ENCODE data around the gene DEFB127. TPM values are rescaled to one million over a fixed set of nuclear protein-coding genes. Genes with fewer than 3 reads are reported as not detected.

The DEFB127 gene
- total and polyA plus RNA-seq, 2 of the 8 experiments (the other 6 are each of a cell fraction or from before 2014, with no cell fraction given), result not detected

DNA sequence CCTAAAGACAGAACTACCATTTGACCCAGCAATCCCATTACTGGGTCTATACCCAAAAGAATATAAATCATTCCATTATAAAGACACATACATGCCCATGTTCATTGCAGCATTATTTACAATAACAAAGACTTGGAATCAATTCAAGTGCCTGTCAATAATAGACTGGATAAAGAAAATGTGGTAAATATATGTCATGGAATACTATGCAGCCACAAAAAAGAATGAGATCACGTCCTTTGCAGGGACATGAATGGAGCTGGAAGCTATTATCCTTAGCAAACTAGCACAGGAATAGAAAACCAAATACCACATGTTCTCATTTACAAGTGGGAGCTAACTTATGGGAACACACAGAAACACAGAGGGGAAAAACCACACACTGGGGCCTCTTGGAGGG is 41.0 kb downstream of the DEFB127 start:
- no peak overlapping the region for H2BK20ac ChIP-seq (ENCODE audit: low read length)
- 63% methylated on average over 1 of the region's 1 CpG; no CpG with 5 or more reads in 1 of the 2 experiments for WGBS, 2 experiments (ENCODE audit: extremely low coverage in 1 of 2, insufficient coverage in 1 of 2, insufficient read length in 1 of 2, insufficient replicate concordance in 2 of 2, low coverage in 1 of 2, low lambda C conversion rate in 2 of 2, missing lambda C conversion rate in 1 of 2)
- H3K56ac ChIP-seq (replicated peaks; ENCODE audit: insufficient read length, low read depth, low read length), result no peak overlapping the region
- no peaks in the 10 kb centered on the region for H3K27me3 ChIP-seq (replicated peaks in 1 of 4; ENCODE audit: control insufficient read depth in 3 of 4, extremely low read depth in 1 of 4, insufficient read depth in 3 of 4, low read length in 3 of 4)
- H2BK12ac ChIP-seq (ENCODE audit: low read depth, low read length), result no peak overlapping the region
- no peaks in the 10 kb centered on the region for H4K20me1 ChIP-seq (replicated peaks in 1 of 2; ENCODE audit: control insufficient read depth in 1 of 2, insufficient read depth in 2 of 2, low read length in 2 of 2)
- H3K4me3 ChIP-seq (ENCODE audit: extremely low read depth in 1 of 4, insufficient read depth in 2 of 4, low read depth in 3 of 4, low read length in 4 of 4), result no peak overlapping the region
- H2AK5ac ChIP-seq (ENCODE audit: low read depth, low read length), result no peak overlapping the region
- H3K23ac ChIP-seq (ENCODE audit: insufficient read length), result no peak overlapping the region
- no peak overlapping the region for H4K5ac ChIP-seq (ENCODE audit: insufficient read length, low read depth, low read length)
- H2BK15ac ChIP-seq (ENCODE audit: low read length), result no peak overlapping the region
- no peak for DNase-seq (ENCODE audit: low read depth in 1 of 2, low spot score in 2 of 2)
- no peak overlapping the region for H3K18ac ChIP-seq (ENCODE audit: extremely low read depth, low read length)
- H2AFZ ChIP-seq (ENCODE audit: low read length), result no peak overlapping the region
- H2BK5ac ChIP-seq (ENCODE audit: low read depth, low read length), result no peak overlapping the region
- no peak overlapping the region for H3K14ac ChIP-seq (ENCODE audit: insufficient read length)
- no peak overlapping the region for H4K8ac ChIP-seq (ENCODE audit: extremely low read depth, insufficient read depth, low read length)
- H3K27ac ChIP-seq (ENCODE audit: low read depth, low read length), result no peak overlapping the region
- H3K4me2 ChIP-seq (ENCODE audit: insufficient read depth in 1 of 2, low read depth in 2 of 2, low read length in 2 of 2), result no peak overlapping the region
- no peaks in the 10 kb centered on the region for H3K4me1 ChIP-seq (replicated peaks in 1 of 4; ENCODE audit: control insufficient read depth in 3 of 4, insufficient read depth in 4 of 4, low read length in 3 of 4)
- POLR2A ChIA-PET (ENCODE audit: partially characterized antibody), result no interaction called here
- peaks cover 38 to 55% of the 10 kb centered on the region in 2 experiments for H3K9me3 ChIP-seq (ENCODE audit: insufficient read depth in 2 of 2, low read depth in 1 of 2, low read length in 1 of 2)
- H3K9ac ChIP-seq (replicated peaks in 1 of 4; ENCODE audit: extremely low read depth in 1 of 4, low read depth in 3 of 4, low read length in 3 of 4), result no peak overlapping the region
- H3K36me3 ChIP-seq (ENCODE audit: control insufficient read depth in 2 of 4, insufficient read depth in 4 of 4, low read length in 3 of 4), result no peaks in the 10 kb centered on the region
- H3K79me1 ChIP-seq (ENCODE audit: low read depth, low read length), result no peaks in the 10 kb centered on the region
- no peaks in the 10 kb centered on the region for H3K79me2 ChIP-seq (ENCODE audit: control insufficient read depth in 1 of 2, insufficient read depth in 2 of 2, low read length in 2 of 2)
- H3K4ac ChIP-seq (replicated peaks; ENCODE audit: insufficient read length, low read depth, low read length), result no peak overlapping the region
- CTCF ChIA-PET (ENCODE audit: partially characterized antibody), result no interaction called here
- FAIRE-seq, result no peak
- H4K91ac ChIP-seq (replicated peaks; ENCODE audit: insufficient read length, low read length), result no peak overlapping the region
- H3K23me2 ChIP-seq (ENCODE audit: low read depth, low read length), result no peaks in the 10 kb centered on the region
- no peak overlapping the region for H2BK120ac ChIP-seq (replicated peaks; ENCODE audit: low read depth, low read length)
- TF ChIP-seq TAF7 (optimal IDR thresholded peaks at IDR 0.05; ENCODE audit: borderline replicate concordance, low read depth, low read length), result no peak
- no peak for TF ChIP-seq SP1 (IDR thresholded peaks at IDR 0.05; ENCODE audit: low read depth, low read length)
- no peak for TF ChIP-seq JUN (IDR thresholded peaks at IDR 0.05; ENCODE audit: low read depth, low read length)
- TF ChIP-seq SIN3A (conservative IDR thresholded peaks at IDR 0.05 in 1 of 2, IDR thresholded peaks at IDR 0.05 in 1 of 2; ENCODE audit: low read depth in 1 of 2, low read length in 2 of 2), result no peak
- TF ChIP-seq RNF2 (IDR thresholded peaks at IDR 0.05; ENCODE audit: borderline replicate concordance, low read depth, low read length, missing control alignments, poor library complexity, severe bottlenecking), result no peak
- no peak for TF ChIP-seq CTBP2 (IDR thresholded peaks at IDR 0.05; ENCODE audit: borderline replicate concordance, insufficient read depth, insufficient read length, low read length)
- no peak for TF ChIP-seq CBX8 (IDR thresholded peaks at IDR 0.05; ENCODE audit: borderline replicate concordance, low read depth, low read length)
